Stimulated activated effector memory CD8-positive, alpha-beta T cell treated with anti-CD3 and anti-CD28 coated beads, Interleukin-12 subunit alpha, Interleukin-12 subunit beta, amount 100 ng/mL, for 72 hours (primary cell): Measurements from ENCODE around the gene TRAP1.

Source experiments
- ATAC-seq: fragments of 150-1000 bp; cut with Tn5 transposase; 2 replicates; pipeline ENCODE4 v1.10.0; 2021
- DNase-seq, 2 donors: peaks; one replicate each; pipeline ENCODE4 v3.0.0; 2021 to 2022; ENCODE audit warnings: low spot score in 2 of 2
- H3K27ac Mint-ChIP-seq: one replicate; pipeline ENCODE4 v1.8.0; 2022; ENCODE audit warnings: mild to moderate bottlenecking, mixed read lengths
- H3K36me3 Mint-ChIP-seq: one replicate; pipeline ENCODE4 v1.8.0; 2022; ENCODE audit warnings: mild to moderate bottlenecking, mixed read lengths
- H3K4me1 Mint-ChIP-seq: one replicate; pipeline ENCODE4 v1.8.0; 2022; ENCODE audit warnings: mixed read lengths
- H3K4me3 Mint-ChIP-seq: one replicate; pipeline ENCODE4 v1.8.0; 2022; ENCODE audit warnings: mild to moderate bottlenecking, mixed read lengths
- H3K9me3 Mint-ChIP-seq: one replicate; pipeline ENCODE4 v1.8.0; 2022; ENCODE audit warnings: mixed read lengths

The TRAP1 gene

GRCh38 chr16:3717235-3718018 is at the start of gene TRAP1:
TSS of gene TRAP1 (minus strand) at chr16:3717524. CDS start at chr16:3717508, 16 bp downstream.
- peaks cover 49% of the 10 kb centered on the region for H3K4me1 Mint-ChIP-seq
- peak within 1 kb of the TSS; percentile 92 for H3K27ac Mint-ChIP-seq
- H3K4me3 Mint-ChIP-seq: peak within 1 kb of the TSS; percentile 82

DNA sequence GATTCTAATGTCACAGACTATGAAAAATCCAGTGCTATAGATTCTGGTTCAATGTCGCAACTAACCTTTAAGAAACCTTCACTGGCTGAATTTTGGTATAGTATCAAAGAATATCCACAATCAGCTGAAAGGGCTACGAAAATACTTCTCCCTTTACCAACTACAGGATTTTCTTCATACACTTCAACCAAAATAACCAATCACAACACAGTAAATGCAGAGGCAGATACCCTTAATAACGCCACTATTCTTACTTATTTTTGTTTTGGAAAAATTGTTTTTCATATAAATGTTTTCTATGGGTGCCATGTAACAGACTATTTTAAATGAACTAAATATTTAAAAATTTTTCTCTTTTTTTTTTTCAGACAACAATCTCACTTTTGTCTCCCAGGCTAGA is 48.9 kb upstream of the TRAP1 start:
- no peak overlapping the region for H3K27ac Mint-ChIP-seq
- H3K9me3 Mint-ChIP-seq: no peaks in the 10 kb centered on the region
- DNase-seq (no peak), ATAC-seq (no peak)
- H3K4me1 Mint-ChIP-seq: peaks cover 16% of the 10 kb centered on the region
- H3K4me3 Mint-ChIP-seq: no peak overlapping the region
- peaks cover 100% of the 10 kb centered on the region for H3K36me3 Mint-ChIP-seq

More at GRCh38 chr16:3717235-3718018, at the start of gene TRAP1:
- H3K9me3 Mint-ChIP-seq: no peaks in the 10 kb centered on the region
- H3K36me3 Mint-ChIP-seq: peaks cover 37% of the 10 kb centered on the region
- DNase-seq: peak; percentile 94 to 95
- peak; percentile 94 for ATAC-seq

GRCh38 chr16:3764409-3764808 is 47.1 kb upstream of the TRAP1 start:
- no peak overlapping the region for H3K4me3 Mint-ChIP-seq
- no peak overlapping the region for H3K27ac Mint-ChIP-seq
- peaks cover 9% of the 10 kb centered on the region for H3K4me1 Mint-ChIP-seq
- no peaks in the 10 kb centered on the region for H3K9me3 Mint-ChIP-seq
- peaks cover 96% of the 10 kb centered on the region for H3K36me3 Mint-ChIP-seq
- no peak for DNase-seq
- ATAC-seq: no peak

- Mint-ChIP-seq H3K4me1 (peaks cover 6% of the 10 kb centered on the region), H3K27ac (no peak overlapping the region), H3K4me3 (no peak overlapping the region), H3K9me3 (no peaks in the 10 kb centered on the region), H3K36me3 (peaks cover 89% of the 10 kb centered on the region)
- no peak for ATAC-seq
- DNase-seq: no peak
Observed at GRCh38 chr16:3762107-3762750, 44.9 kb upstream of the TRAP1 start.

GRCh38 chr16:3761375-3762106 is 44.2 kb upstream of the TRAP1 start:
- DNase-seq (no peak), ATAC-seq (no peak)
- H3K4me1 Mint-ChIP-seq: no peaks in the 10 kb centered on the region
- peaks cover 89% of the 10 kb centered on the region for H3K36me3 Mint-ChIP-seq
- H3K4me3 Mint-ChIP-seq: no peak overlapping the region
- no peak overlapping the region for H3K27ac Mint-ChIP-seq
- H3K9me3 Mint-ChIP-seq: no peaks in the 10 kb centered on the region

GRCh38 chr16:3760518-3760917 is 43.2 kb upstream of the TRAP1 start:
- Mint-ChIP-seq H3K36me3 (peaks cover 89% of the 10 kb centered on the region), H3K9me3 (no peaks in the 10 kb centered on the region), H3K4me3 (no peak overlapping the region), H3K27ac (no peak overlapping the region), H3K4me1 (no peaks in the 10 kb centered on the region)
- ATAC-seq (no peak), DNase-seq (no peak)

DNA sequence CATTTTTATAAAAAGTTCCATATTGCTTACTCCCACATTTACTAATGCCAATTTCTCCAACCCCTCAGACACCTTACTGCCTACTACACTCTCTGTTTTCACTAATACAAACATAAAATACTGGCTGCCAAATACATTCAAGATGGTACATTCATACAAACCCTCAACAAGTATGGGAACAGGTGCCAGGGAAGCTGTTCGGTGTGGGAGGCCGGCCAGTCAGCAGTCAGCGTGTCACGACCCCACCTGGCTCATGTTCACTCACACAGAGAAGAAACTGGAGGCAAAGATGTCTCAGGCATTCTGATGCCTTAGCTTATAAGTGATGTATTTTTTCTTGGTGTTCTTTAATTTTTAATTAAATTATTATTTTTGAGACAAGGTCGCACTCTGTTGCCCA is 42.4 kb upstream of the TRAP1 start:
- Mint-ChIP-seq H3K9me3 (no peaks in the 10 kb centered on the region), H3K4me1 (no peaks in the 10 kb centered on the region), H3K4me3 (no peak overlapping the region), H3K27ac (no peak overlapping the region), H3K36me3 (peaks cover 89% of the 10 kb centered on the region)
- DNase-seq (no peak), ATAC-seq (no peak)

DNA sequence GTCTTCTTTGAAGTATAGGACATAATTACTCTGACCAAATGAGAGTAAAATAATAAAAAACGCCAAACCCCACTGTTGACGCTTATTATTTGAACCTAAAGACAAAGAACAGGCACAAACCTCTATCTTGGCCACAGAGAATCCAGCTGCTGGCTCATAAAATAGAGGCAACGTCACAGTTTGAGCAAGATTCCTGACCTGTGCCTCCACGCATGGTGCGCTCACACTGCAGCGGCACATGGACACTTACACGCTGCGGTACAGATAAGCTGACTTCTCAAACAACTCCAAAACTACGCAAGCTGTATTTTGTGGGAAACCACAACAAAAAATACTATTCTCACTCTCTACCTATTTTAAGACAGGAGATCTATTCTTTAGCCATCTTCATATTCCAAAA is 38.8 kb upstream of the TRAP1 start:
- H3K36me3 Mint-ChIP-seq: peaks cover 89% of the 10 kb centered on the region
- H3K4me3 Mint-ChIP-seq: no peak overlapping the region
- H3K9me3 Mint-ChIP-seq: no peaks in the 10 kb centered on the region
- H3K27ac Mint-ChIP-seq: no peak overlapping the region
- ATAC-seq (no peak), DNase-seq (no peak)
- peaks cover 9% of the 10 kb centered on the region for H3K4me1 Mint-ChIP-seq

GRCh38 chr16:3755249-3755648 is 37.9 kb upstream of the TRAP1 start:
- Mint-ChIP-seq H3K4me3 (no peak overlapping the region), H3K36me3 (peaks cover 88% of the 10 kb centered on the region), H3K9me3 (no peaks in the 10 kb centered on the region), H3K4me1 (peaks cover 14% of the 10 kb centered on the region), H3K27ac (no peak overlapping the region)
- ATAC-seq: no peak
- no peak for DNase-seq

DNA sequence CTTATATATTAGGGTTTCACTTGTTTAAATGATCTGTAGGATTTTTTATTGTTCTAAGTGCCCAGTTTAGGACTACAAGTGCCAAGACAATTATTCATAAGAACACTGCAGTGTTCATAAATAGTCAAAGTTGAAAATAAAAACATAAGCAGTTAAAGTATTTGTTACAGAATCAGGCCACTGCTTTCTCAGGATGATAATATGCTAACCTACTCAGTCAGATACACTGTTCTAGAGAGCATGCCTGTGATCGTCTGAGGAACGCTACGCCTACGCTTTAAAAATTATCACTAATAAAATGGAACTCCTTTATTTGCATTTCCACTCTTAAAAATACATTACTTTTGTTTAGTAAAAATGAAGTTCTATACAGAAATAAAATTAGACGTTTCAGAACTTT is 37.4 kb upstream of the TRAP1 start:
- H3K4me1 Mint-ChIP-seq: peaks cover 18% of the 10 kb centered on the region
- ATAC-seq (no peak), DNase-seq (no peak)
- peaks cover 89% of the 10 kb centered on the region for H3K36me3 Mint-ChIP-seq
- no peak overlapping the region for H3K27ac Mint-ChIP-seq
- no peak overlapping the region for H3K4me3 Mint-ChIP-seq
- no peaks in the 10 kb centered on the region for H3K9me3 Mint-ChIP-seq

- no peaks in the 10 kb centered on the region for H3K9me3 Mint-ChIP-seq
- DNase-seq: no peak
- peaks cover 91% of the 10 kb centered on the region for H3K36me3 Mint-ChIP-seq
- H3K4me3 Mint-ChIP-seq: no peak overlapping the region
- H3K4me1 Mint-ChIP-seq: peaks cover 18% of the 10 kb centered on the region
- ATAC-seq: no peak
- H3K27ac Mint-ChIP-seq: no peak overlapping the region
Observed at GRCh38 chr16:3754081-3754703, 36.9 kb upstream of the TRAP1 start.

DNA sequence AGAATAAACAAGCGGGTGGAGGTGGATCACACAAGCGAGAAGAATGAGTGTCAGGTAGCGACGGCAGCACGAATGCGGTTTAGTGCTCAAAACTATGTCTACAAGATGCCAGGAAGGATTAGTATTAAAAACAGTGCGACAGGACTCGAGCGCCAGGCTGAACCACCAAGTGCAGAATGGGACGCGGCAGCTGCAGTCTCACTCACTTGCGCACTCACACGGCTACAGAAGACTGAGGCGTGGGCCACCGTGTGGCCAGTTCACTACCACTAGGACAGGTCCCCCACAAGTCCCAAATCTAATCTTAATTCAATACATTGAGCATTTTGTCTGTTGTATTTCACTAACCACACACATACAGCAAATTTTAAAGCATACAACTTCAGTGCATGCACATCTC is 35.7 kb upstream of the TRAP1 start:
- ATAC-seq (no peak), DNase-seq (no peak)
- peaks cover 18% of the 10 kb centered on the region for H3K4me1 Mint-ChIP-seq
- H3K9me3 Mint-ChIP-seq: no peaks in the 10 kb centered on the region
- H3K36me3 Mint-ChIP-seq: peaks cover 95% of the 10 kb centered on the region
- H3K27ac Mint-ChIP-seq: no peak overlapping the region
- H3K4me3 Mint-ChIP-seq: no peak overlapping the region

GRCh38 chr16:3751878-3752277 is 34.6 kb upstream of the TRAP1 start:
- peaks cover 18% of the 10 kb centered on the region for H3K4me1 Mint-ChIP-seq
- H3K4me3 Mint-ChIP-seq: no peak overlapping the region
- ATAC-seq (no peak), DNase-seq (no peak)
- H3K36me3 Mint-ChIP-seq: peaks cover 95% of the 10 kb centered on the region
- H3K9me3 Mint-ChIP-seq: no peaks in the 10 kb centered on the region
- peak overlapping the region; percentile 75 for H3K27ac Mint-ChIP-seq

- peak overlapping the region; percentile 64 for H3K27ac Mint-ChIP-seq
- peaks cover 96% of the 10 kb centered on the region for H3K36me3 Mint-ChIP-seq
- no peak for DNase-seq
- no peaks in the 10 kb centered on the region for H3K9me3 Mint-ChIP-seq
- peaks cover 18% of the 10 kb centered on the region for H3K4me1 Mint-ChIP-seq
- H3K4me3 Mint-ChIP-seq: no peak overlapping the region
- no peak for ATAC-seq
Observed at GRCh38 chr16:3748307-3748706, 31.0 kb upstream of the TRAP1 start.

DNA sequence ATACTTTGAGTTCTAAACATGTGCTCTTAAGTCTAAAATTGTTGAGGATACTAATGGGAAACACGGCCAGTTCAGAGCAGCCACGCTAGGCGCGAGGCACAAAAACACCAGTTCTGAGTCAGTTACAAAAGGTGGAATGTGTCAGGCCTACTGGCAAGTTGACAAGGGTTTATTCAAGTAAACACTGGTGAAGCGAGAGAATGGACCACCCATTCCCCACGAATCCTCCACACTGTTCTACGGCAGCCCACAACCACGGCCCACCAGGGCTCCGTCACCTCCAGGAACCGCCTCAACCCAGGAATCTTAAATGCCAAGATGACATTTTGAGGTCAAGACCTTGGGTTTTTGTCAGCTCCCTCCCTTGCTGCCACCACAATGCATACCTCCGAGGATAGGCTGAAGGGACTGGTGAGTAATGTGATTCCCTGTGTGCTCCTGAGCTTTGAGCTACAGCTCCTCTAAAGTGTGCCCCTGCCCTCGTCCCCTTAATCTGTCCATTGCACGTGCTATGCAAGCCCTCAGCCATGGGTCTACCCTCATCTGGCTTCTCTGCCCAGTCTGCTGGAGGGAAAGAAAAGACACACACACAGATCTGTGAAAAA is 28.5 kb upstream of the TRAP1 start:
- ATAC-seq: no peak
- peak overlapping the region; percentile 64 for H3K27ac Mint-ChIP-seq
- no peak for DNase-seq
- no peak overlapping the region for H3K4me3 Mint-ChIP-seq
- peaks cover 9% of the 10 kb centered on the region for H3K4me1 Mint-ChIP-seq
- H3K9me3 Mint-ChIP-seq: no peaks in the 10 kb centered on the region
- H3K36me3 Mint-ChIP-seq: peaks cover 96% of the 10 kb centered on the region
